Adipocyte (in vitro differentiated cells): ENCODE data around the gene TIMP2.

Source experiments
- DNase-seq: peaks from one replicate; pipeline ENCODE4 v3.0.0-alpha.2; 2015; ENCODE audit warnings: low read depth
- H3K27me3 ChIP-seq: replicated peaks from 2 replicates; pipeline ENCODE4 v1.7.0; 2013; ENCODE audit warnings: mild to moderate bottlenecking, low read length, moderate library complexity; ENCODE audit not compliant: control insufficient read depth, insufficient read depth
- H3K36me3 ChIP-seq: 2 replicates; pipeline ENCODE4 v1.7.0; 2013; ENCODE audit warnings: low read length, mild to moderate bottlenecking, moderate library complexity; ENCODE audit not compliant: control insufficient read depth, insufficient read depth, severe bottlenecking
- H3K4me1 ChIP-seq: 2 replicates; pipeline ENCODE4 v1.7.0; 2013; ENCODE audit warnings: mild to moderate bottlenecking, low read length, moderate library complexity; ENCODE audit not compliant: control insufficient read depth, insufficient read depth
- H3K4me3 ChIP-seq: 2 replicates; pipeline ENCODE4 v1.7.0; 2013; ENCODE audit warnings: mild to moderate bottlenecking, low read length, moderate library complexity
- H3K9ac ChIP-seq: 2 replicates; pipeline ENCODE4 v1.7.0; 2013; ENCODE audit warnings: mild to moderate bottlenecking, low read length, moderate library complexity
- H3K9me3 ChIP-seq: 2 replicates; pipeline ENCODE4 v1.7.0; 2013; ENCODE audit warnings: mild to moderate bottlenecking, low read length, moderate library complexity; ENCODE audit not compliant: control insufficient read depth

Gene TIMP2

GRCh38 chr17:78925234-78925633 is at the start of gene TIMP2:
Gene TIMP2, minus strand, starts transcription at chr17:78925387. Its CDS starts 299 bp downstream, at chr17:78925088.
- H3K36me3 ChIP-seq, result no peaks in the 10 kb centered on the region
- no peaks in the 10 kb centered on the region for H3K27me3 ChIP-seq
- peak within 1 kb of the TSS; percentile 89 for H3K9ac ChIP-seq
- peaks cover 38% of the 10 kb centered on the region for H3K4me1 ChIP-seq
- peak within 1 kb of the TSS; percentile 90 for H3K4me3 ChIP-seq
- DNase-seq, result peak; percentile 92
- H3K9me3 ChIP-seq, result no peaks in the 10 kb centered on the region

- DNase-seq, result no peak
- Histone ChIP-seq H3K36me3 (peaks cover 34% of the 10 kb centered on the region), H3K4me3 (no peak overlapping the region), H3K27me3 (no peaks in the 10 kb centered on the region), H3K9me3 (no peaks in the 10 kb centered on the region), H3K9ac (peak overlapping the region; percentile 62), H3K4me1 (peaks cover 60% of the 10 kb centered on the region)
Measured at GRCh38 chr17:78973792-78974520, 48.8 kb upstream of the TIMP2 start.

- H3K9ac ChIP-seq, result no peak overlapping the region
- peaks cover 39% of the 10 kb centered on the region for H3K36me3 ChIP-seq
- H3K9me3 ChIP-seq, result no peaks in the 10 kb centered on the region
- DNase-seq, result no peak
- H3K4me1 ChIP-seq, result peaks cover 52% of the 10 kb centered on the region
- no peak overlapping the region for H3K4me3 ChIP-seq
- H3K27me3 ChIP-seq, result no peaks in the 10 kb centered on the region
Measured at GRCh38 chr17:78973196-78973595, 48.0 kb upstream of the TIMP2 start.

- Histone ChIP-seq H3K9ac (no peak overlapping the region), H3K4me3 (no peak overlapping the region)
Measured at GRCh38 chr17:78972507-78973105, 47.4 kb upstream of the TIMP2 start.

GRCh38 chr17:78971756-78972506 is 46.7 kb upstream of the TIMP2 start:
- Histone ChIP-seq H3K4me3 (no peak overlapping the region), H3K27me3 (no peaks in the 10 kb centered on the region), H3K4me1 (peaks cover 39% of the 10 kb centered on the region), H3K36me3 (peaks cover 34% of the 10 kb centered on the region), H3K9ac (peak overlapping the region; percentile 45), H3K9me3 (no peaks in the 10 kb centered on the region)
- no peak for DNase-seq

More at GRCh38 chr17:78972507-78973105, 47.4 kb upstream of the TIMP2 start:
- Histone ChIP-seq H3K4me1 (peaks cover 46% of the 10 kb centered on the region), H3K27me3 (no peaks in the 10 kb centered on the region), H3K9me3 (no peaks in the 10 kb centered on the region), H3K36me3 (peaks cover 39% of the 10 kb centered on the region)
- DNase-seq, result no peak

GRCh38 chr17:78970834-78971755 is 45.9 kb upstream of the TIMP2 start:
- H3K4me3 ChIP-seq, result no peak overlapping the region
- peaks cover 26% of the 10 kb centered on the region for H3K36me3 ChIP-seq
- H3K27me3 ChIP-seq, result no peaks in the 10 kb centered on the region
- peak; percentile 92 for DNase-seq
- H3K9me3 ChIP-seq, result no peaks in the 10 kb centered on the region
- peaks cover 31% of the 10 kb centered on the region for H3K4me1 ChIP-seq
- peak overlapping the region; percentile 45 for H3K9ac ChIP-seq

GRCh38 chr17:78969865-78970264 is 44.7 kb upstream of the TIMP2 start:
- Histone ChIP-seq H3K9me3 (no peaks in the 10 kb centered on the region), H3K4me3 (no peak overlapping the region), H3K36me3 (peaks cover 23% of the 10 kb centered on the region), H3K4me1 (peaks cover 21% of the 10 kb centered on the region), H3K27me3 (no peaks in the 10 kb centered on the region), H3K9ac (no peak overlapping the region)
- DNase-seq, result no peak

GRCh38 chr17:78967782-78968362 is 42.7 kb upstream of the TIMP2 start:
- Histone ChIP-seq H3K9me3 (no peaks in the 10 kb centered on the region), H3K36me3 (peaks cover 12% of the 10 kb centered on the region), H3K27me3 (no peaks in the 10 kb centered on the region), H3K4me1 (peaks cover 11% of the 10 kb centered on the region), H3K9ac (no peak overlapping the region), H3K4me3 (no peak overlapping the region)
- no peak for DNase-seq

- Histone ChIP-seq H3K9ac (no peak overlapping the region), H3K4me1 (peaks cover 17% of the 10 kb centered on the region), H3K9me3 (no peaks in the 10 kb centered on the region), H3K36me3 (peaks cover 12% of the 10 kb centered on the region), H3K27me3 (no peaks in the 10 kb centered on the region), H3K4me3 (no peak overlapping the region)
- no peak for DNase-seq
Measured at GRCh38 chr17:78966910-78967600, 41.9 kb upstream of the TIMP2 start.
